Kidney (tissue), 14 donors: ENCODE results near the gene SMC5. TPM values are rescaled to one million over a fixed set of nuclear protein-coding genes. Genes with fewer than 3 reads are reported as not detected.
"Not testable (repeated sequence)": the region's sequence is repeated elsewhere in the genome, so short reads cannot be mapped to it uniquely, and the experiment has no call there.

Source experiments
- DNase-seq, 5 donors: peaks; one replicate each; pipeline ENCODE4 v3.0.0-alpha.2; 2013 to 2020
- FAIRE-seq: peaks from 2 replicates; lab custom pipeline; 2012; peaks lifted over from hg19 to GRCh38; lab: Jason Lieb, UNC
- H3K27ac ChIP-seq, 2 donors: one replicate each; pipeline ENCODE4 v1.7.0; 2013; ENCODE audit warnings: low read depth in 2 of 2, low read length in 2 of 2, inconsistent platforms in 1 of 2
- H3K27me3 ChIP-seq: one replicate; pipeline ENCODE4 v1.7.1; 2013; ENCODE audit warnings: low read length, inconsistent platforms; ENCODE audit not compliant: control insufficient read depth, insufficient read depth
- H3K36me3 ChIP-seq, 3 donors: one replicate each; pipeline versions ENCODE4 v1.7.0 to v1.7.1; 2013; ENCODE audit warnings: low read length in 3 of 3, control low read depth in 1 of 3, inconsistent platforms in 1 of 3; ENCODE audit not compliant: insufficient read depth in 3 of 3, control insufficient read depth in 2 of 3
- H3K4me1 ChIP-seq, 3 donors: one replicate each; pipeline versions ENCODE4 v1.7.0 to v1.7.1; 2013; ENCODE audit warnings: low read length in 3 of 3, inconsistent platforms in 1 of 3, low read depth in 1 of 3; ENCODE audit not compliant: control insufficient read depth in 2 of 3, insufficient read depth in 2 of 3
- H3K4me3 ChIP-seq, 3 donors: one replicate each; pipeline versions ENCODE4 v1.7.0 to v1.8.1; 2013; ENCODE audit warnings: low read length in 3 of 3, control low read depth in 1 of 3, inconsistent platforms in 1 of 3
- H3K9ac ChIP-seq, 3 donors: one replicate each; pipeline versions ENCODE4 v1.7.0 to v1.7.1; 2013; ENCODE audit warnings: low read length in 3 of 3, control low read depth in 1 of 3, inconsistent platforms in 1 of 3
- H3K9me3 ChIP-seq, 3 donors: one replicate each; pipeline versions ENCODE4 v1.7.0 to v1.7.1; 2013; ENCODE audit warnings: low read length in 3 of 3, control low read depth in 1 of 3, inconsistent platforms in 1 of 3; ENCODE audit not compliant: control insufficient read depth in 2 of 3, insufficient read depth in 1 of 3
- CTCF ChIP-seq: IDR thresholded peaks from 3 replicates; pipeline ENCODE4 v1.5.1; 2012; ENCODE audit warnings: mild to moderate bottlenecking, moderate library complexity, borderline replicate concordance; ENCODE audit not compliant: insufficient read depth; ENCODE audit errors: extremely low read depth
- intact Hi-C: fragments of 100-400 bp; cut with DNase I; formaldehyde crosslinking; loops from one replicate; pipeline ENCODE4 v1.11.1; 2022
- polyA plus RNA-seq: library from polyadenylated mRNA; stranded (reverse); fragments of 350-450 nt; fragmentation: Illumina TruSeq; extraction: RNeasy Lipid Tissue Mini Kit (QIAGEN cat#74804); gene quantifications from one replicate; pipeline ENCODE4 v1.2.3, GENCODE V29; 2014; ENCODE audit warnings: low read depth, low replicate concordance; ENCODE audit not compliant: insufficient read depth
- total RNA-seq: library from RNA; stranded (reverse); fragmentation: NEBNext Ultra II Directional; extraction: Animal tissue kit (Norgen Biotek cat#: 25700); gene quantifications from one replicate; pipeline ENCODE4 v1.2.1, GENCODE V29; 2021
- donor health status: control.
- donor health status: control.
- donor health status: control.
- donor health status: control.
- donor health status: control.
- donor health status: DM: yes; HTN: yes; CAD: no.
- donor health status: Normal renal cell carcinoma (clear cell type).

Gene SMC5
- total and polyA plus RNA-seq, 2 donors from 2014 or later: 5.5 to 29.6 TPM

- Histone ChIP-seq H3K4me3 (no peak overlapping the region), H3K27me3 (no peaks in the 10 kb centered on the region), H3K9ac (no peak overlapping the region), H3K27ac (no peak overlapping the region), H3K4me1 (no peaks in the 10 kb centered on the region), H3K9me3 (no peaks in the 10 kb centered on the region), H3K36me3 (no peaks in the 10 kb centered on the region)
- peak in 1 of 5 donors; percentile 9 for DNase-seq
- no peak for FAIRE-seq
- no peak for TF ChIP-seq CTCF
- intact Hi-C loops: no loop called here
Observed at GRCh38 chr9:70229026-70229425, 29.8 kb upstream of the SMC5 start.

GRCh38 chr9:70229579-70229978 lies 29.2 kb upstream of the SMC5 start:
- Histone ChIP-seq H3K4me1 (no peaks in the 10 kb centered on the region), H3K27ac (no peak overlapping the region), H3K9ac (no peak overlapping the region), H3K36me3 (no peaks in the 10 kb centered on the region), H3K27me3 (no peaks in the 10 kb centered on the region), H3K9me3 (no peaks in the 10 kb centered on the region), H3K4me3 (no peak overlapping the region)
- intact Hi-C loops: no loop called here
- no peak for FAIRE-seq
- peak in 1 of 5 donors; percentile 22 for DNase-seq
- TF ChIP-seq CTCF: no peak

- DNase-seq (no peak), FAIRE-seq (no peak)
- TF ChIP-seq CTCF: no peak
- Histone ChIP-seq H3K9ac (no peak overlapping the region), H3K4me3 (no peak overlapping the region), H3K27me3 (no peaks in the 10 kb centered on the region), H3K27ac (no peak overlapping the region), H3K36me3 (no peaks in the 10 kb centered on the region), H3K4me1 (no peaks in the 10 kb centered on the region), H3K9me3 (no peaks in the 10 kb centered on the region)
- intact Hi-C loops: no loop called here
Observed at GRCh38 chr9:70232476-70232875, 26.3 kb upstream of the SMC5 start.

GRCh38 chr9:70234208-70234607 lies 24.6 kb upstream of the SMC5 start:
- intact Hi-C loops, H3K36me3 ChIP-seq, H3K9ac ChIP-seq, H3K4me3 ChIP-seq, H3K4me1 ChIP-seq, H3K27me3 ChIP-seq, DNase-seq, H3K27ac ChIP-seq, H3K9me3 ChIP-seq, FAIRE-seq: not testable (repeated sequence)

- H3K36me3 ChIP-seq, DNase-seq, H3K4me1 ChIP-seq, FAIRE-seq, H3K4me3 ChIP-seq, H3K9me3 ChIP-seq, H3K9ac ChIP-seq, H3K27me3 ChIP-seq, intact Hi-C loops, H3K27ac ChIP-seq: not testable (repeated sequence)
Observed at GRCh38 chr9:70245952-70246351, 12.8 kb upstream of the SMC5 start.
